Activated CD8-positive, alpha-beta memory T cell treated with anti-CD3 and anti-CD28 coated beads, Interleukin-2, amount 50 U/mL, for 48 hours (primary cell): ENCODE results near the gene CHIA.

Experiments
- DNase-seq: peaks from one replicate; pipeline ENCODE4 v3.0.0-alpha.2; 2020

The CHIA gene

GRCh38 chr1:111290630-111291029, at the start of gene CHIA:
CHIA (plus strand) TSS chr1:111290851; CDS start chr1:111310468, 19,617 bp downstream.
- DNase-seq: no peak

GRCh38 chr1:111241797-111242196, 48.9 kb upstream of the CHIA start:
- no peak for DNase-seq

- DNase-seq: no peak
Measured at GRCh38 chr1:111242805-111243523, 47.7 kb upstream of the CHIA start.

GRCh38 chr1:111247125-111247838, 43.4 kb upstream of the CHIA start:
- no peak for DNase-seq

- no peak for DNase-seq
Measured at GRCh38 chr1:111249960-111250359, 40.7 kb upstream of the CHIA start.

GRCh38 chr1:111251570-111251969, 39.1 kb upstream of the CHIA start:
- no peak for DNase-seq

- no peak for DNase-seq
Measured at GRCh38 chr1:111252786-111253185, 37.9 kb upstream of the CHIA start.

GRCh38 chr1:111253876-111254275, 36.8 kb upstream of the CHIA start:
- DNase-seq: no peak

GRCh38 chr1:111256988-111257658, 33.5 kb upstream of the CHIA start:
- DNase-seq: no peak

GRCh38 chr1:111267801-111268508, 22.7 kb upstream of the CHIA start:
- DNase-seq: no peak

- no peak for DNase-seq
Measured at GRCh38 chr1:111269825-111270406, 20.7 kb upstream of the CHIA start.

- no peak for DNase-seq
Measured at GRCh38 chr1:111270771-111271463, 19.7 kb upstream of the CHIA start.

- DNase-seq: no peak
Measured at GRCh38 chr1:111271464-111271801, 19.2 kb upstream of the CHIA start.

GRCh38 chr1:111272081-111272480, 18.6 kb upstream of the CHIA start:
- no peak for DNase-seq

GRCh38 chr1:111274653-111275052, 16.0 kb upstream of the CHIA start:
- no peak for DNase-seq

GRCh38 chr1:111275079-111275478, 15.6 kb upstream of the CHIA start:
- peak; percentile 61 for DNase-seq

GRCh38 chr1:111275780-111276433, 14.7 kb upstream of the CHIA start:
- no peak for DNase-seq

GRCh38 chr1:111279144-111279543, 11.5 kb upstream of the CHIA start:
- DNase-seq: no peak

GRCh38 chr1:111280267-111280666, 10.4 kb upstream of the CHIA start:
- DNase-seq: no peak

- DNase-seq: no peak
Measured at GRCh38 chr1:111281411-111281810, 9.2 kb upstream of the CHIA start.

- no peak for DNase-seq
Measured at GRCh38 chr1:111283838-111284237, 6.8 kb upstream of the CHIA start.

GRCh38 chr1:111285879-111286278, 4.8 kb upstream of the CHIA start:
- DNase-seq: no peak
